CD4-positive, alpha-beta T cell treated with Interleukin-4 for 1 hour (primary cell): Measurements from ENCODE around the gene TIMMDC1.
A peak's percentile ranks its signal among the peaks of the same experiment; 100 is the strongest.
"Not testable (repeated sequence)": the region's sequence is repeated elsewhere in the genome, so short reads cannot be mapped to it uniquely, and the experiment has no call there.

Source experiments
- DNase-seq, 2 donors: peaks; one replicate each; pipeline ENCODE4 v3.0.0-alpha.2; 2020 to 2022

Gene TIMMDC1

GRCh38 chr3:119557877-119558269, 59.5 kb downstream of the TIMMDC1 start:
- DNase-seq, result no peak

DNA sequence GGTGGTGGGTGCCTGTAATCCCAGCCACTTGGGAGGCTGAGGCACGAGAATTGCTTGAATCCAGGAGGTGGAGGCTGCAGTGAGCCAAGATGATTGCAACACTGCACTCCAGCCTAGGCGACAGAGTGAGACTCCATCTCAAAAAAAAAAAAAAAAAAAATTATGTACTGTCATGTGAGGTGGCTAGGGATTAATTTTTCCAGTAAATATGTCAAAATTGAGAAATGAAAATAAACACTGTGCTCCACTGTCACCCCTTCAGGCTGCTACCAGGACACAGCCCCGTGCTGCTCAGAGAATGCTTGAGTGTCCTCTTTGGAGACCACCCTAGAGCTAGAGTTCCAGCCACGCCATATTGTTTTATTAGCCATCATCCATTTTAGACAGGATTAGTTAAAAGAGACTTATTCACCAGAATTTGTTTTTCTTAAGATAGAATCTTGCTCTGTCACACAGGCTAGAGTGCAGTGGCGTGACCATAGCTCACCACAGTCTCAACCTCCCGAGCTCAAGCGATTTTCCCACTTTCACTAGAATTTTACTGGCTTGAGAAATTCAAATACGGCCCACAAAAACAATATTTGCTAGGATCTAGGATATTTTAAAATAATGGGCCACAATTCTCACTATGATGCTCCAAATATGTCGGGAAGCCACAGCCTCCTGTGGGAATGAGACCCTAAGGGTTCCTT, 60.4 kb downstream of the TIMMDC1 start:
- DNase-seq, result no peak

- peak; percentile 69 to 81 for DNase-seq
These were observed 61.2 kb downstream of the TIMMDC1 start, which contains the start of gene CD80 for GRCh38 chr3:119559441-119559963. Gene CD80 (minus strand): TSS chr3:119559614. CDS start chr3:119557728, 1,886 bp downstream.

GRCh38 chr3:119560160-119560559, 61.8 kb downstream of the TIMMDC1 start:
- no peak for DNase-seq

DNA sequence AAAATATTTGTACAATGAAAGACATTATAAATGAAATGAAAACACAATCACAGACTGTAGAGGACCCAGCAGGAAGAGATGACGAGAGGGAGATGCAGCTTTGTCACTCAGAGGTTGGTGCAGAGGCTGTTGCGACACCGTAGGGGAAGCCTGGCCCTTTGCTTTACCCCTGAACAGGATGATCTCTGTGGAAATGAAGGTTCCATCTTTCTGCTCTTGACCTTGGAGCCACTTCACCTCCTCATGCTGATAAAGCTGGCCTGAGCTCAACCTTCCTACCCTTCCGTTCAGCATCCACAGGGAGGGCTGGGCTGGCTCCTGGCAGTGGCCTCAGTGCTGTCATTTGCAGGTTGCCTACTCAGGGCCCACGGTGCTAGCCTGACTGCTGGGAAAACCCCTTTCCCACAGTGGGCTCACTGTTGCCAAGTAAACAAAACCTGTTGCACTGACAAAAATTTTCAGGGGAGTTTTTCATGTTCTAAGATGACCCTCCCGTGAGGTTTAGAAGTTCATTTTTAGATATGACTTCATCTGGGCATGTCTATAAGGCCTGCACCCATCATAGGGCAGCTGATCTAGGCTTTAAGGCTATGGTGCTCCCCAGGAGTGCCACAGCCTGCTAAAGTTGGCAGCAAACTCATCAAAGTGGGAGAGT, 64.1 kb downstream of the TIMMDC1 start:
- peak; percentile 70 to 82 for DNase-seq

- DNase-seq, result not testable (repeated sequence)
These were observed 65.0 kb downstream of the TIMMDC1 start for GRCh38 chr3:119563334-119563733.

GRCh38 chr3:119569156-119569555, 70.8 kb downstream of the TIMMDC1 start:
- no peak for DNase-seq

DNA sequence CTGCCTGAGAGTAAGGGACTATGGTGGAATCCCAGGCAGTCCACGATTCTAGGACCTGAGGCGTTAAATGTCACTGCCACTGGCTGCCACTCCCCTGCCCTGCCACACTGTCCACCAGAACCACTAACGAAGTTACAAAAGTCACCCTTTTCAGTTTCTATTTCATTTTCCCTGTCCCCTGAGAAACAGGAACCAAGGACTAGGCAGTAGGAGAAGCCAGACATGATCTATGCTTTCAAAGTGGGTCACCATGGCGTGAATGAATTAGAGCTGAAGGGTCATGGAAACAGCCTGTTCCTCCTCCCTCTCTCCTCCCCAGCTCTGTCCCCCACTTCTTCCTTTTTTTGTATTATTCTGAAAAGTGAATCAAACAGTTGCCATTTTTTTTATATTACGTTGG, 71.9 kb downstream of the TIMMDC1 start:
- DNase-seq, result peak; percentile 31 to 55

GRCh38 chr3:119571230-119571629, 72.9 kb downstream of the TIMMDC1 start:
- DNase-seq, result no peak

DNA sequence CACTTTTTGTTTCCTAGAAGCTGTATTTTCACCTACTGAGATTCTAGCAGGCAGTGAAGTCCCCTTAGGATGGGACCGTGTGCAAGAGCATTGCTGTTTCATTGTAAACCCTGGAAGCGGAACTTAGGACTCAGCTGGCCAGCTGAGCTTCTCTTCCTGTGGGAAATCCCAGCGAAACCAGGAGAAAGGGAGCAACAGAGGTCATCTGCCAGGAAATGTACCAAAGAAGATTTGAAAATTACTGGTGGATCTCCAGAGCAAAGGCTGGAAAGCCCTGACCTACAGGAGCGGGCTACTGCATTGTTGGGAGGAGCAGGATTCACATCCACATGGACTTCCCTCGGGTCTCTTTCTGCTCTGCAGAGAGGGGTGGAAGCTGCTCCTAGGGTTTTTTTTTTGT, 73.3 kb downstream of the TIMMDC1 start:
- DNase-seq, result no peak
